ENCODE results near the gene MXD1. TPM values are rescaled to one million over a fixed set of nuclear protein-coding genes. Genes with fewer than 3 reads are reported as not detected.

MXD1 gene
- total and polyA plus RNA-seq, 9 of the 15 experiments (the other 6 are each of a cell fraction or from before 2014, with no cell fraction given): 6.7 to 35.9 (median 11.0) TPM

DNA sequence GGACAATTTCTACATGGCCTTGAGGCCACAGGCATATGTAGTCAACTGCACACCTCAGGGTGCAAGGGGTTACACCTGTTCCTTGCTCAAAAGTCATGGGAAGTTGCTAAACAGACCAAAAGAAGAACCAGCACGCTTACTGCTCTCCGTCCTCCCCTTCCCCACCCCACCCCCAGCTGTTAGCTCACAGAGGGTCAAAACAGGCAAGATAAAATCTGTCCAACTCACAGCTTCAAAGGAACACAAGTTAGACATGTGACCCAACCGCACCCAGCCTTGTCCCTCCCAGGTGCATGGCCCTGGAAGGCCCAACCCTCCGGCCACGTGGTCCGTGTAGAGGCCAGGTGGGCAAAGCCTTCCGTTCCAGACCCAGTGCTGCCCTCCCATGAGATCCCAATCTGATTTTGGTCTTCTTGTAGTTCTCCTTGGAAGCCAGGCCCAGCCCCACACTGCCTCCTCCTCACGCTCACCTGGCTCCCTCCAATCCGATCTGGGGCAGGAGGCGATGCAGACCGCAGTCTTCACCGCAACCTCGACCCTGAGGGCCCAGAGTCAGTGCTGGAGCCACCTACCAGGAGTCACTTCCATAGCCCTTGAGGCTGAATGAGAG is 61.0 kb downstream of the MXD1 start (continued):
- TF ChIP-seq, protein P1, sequence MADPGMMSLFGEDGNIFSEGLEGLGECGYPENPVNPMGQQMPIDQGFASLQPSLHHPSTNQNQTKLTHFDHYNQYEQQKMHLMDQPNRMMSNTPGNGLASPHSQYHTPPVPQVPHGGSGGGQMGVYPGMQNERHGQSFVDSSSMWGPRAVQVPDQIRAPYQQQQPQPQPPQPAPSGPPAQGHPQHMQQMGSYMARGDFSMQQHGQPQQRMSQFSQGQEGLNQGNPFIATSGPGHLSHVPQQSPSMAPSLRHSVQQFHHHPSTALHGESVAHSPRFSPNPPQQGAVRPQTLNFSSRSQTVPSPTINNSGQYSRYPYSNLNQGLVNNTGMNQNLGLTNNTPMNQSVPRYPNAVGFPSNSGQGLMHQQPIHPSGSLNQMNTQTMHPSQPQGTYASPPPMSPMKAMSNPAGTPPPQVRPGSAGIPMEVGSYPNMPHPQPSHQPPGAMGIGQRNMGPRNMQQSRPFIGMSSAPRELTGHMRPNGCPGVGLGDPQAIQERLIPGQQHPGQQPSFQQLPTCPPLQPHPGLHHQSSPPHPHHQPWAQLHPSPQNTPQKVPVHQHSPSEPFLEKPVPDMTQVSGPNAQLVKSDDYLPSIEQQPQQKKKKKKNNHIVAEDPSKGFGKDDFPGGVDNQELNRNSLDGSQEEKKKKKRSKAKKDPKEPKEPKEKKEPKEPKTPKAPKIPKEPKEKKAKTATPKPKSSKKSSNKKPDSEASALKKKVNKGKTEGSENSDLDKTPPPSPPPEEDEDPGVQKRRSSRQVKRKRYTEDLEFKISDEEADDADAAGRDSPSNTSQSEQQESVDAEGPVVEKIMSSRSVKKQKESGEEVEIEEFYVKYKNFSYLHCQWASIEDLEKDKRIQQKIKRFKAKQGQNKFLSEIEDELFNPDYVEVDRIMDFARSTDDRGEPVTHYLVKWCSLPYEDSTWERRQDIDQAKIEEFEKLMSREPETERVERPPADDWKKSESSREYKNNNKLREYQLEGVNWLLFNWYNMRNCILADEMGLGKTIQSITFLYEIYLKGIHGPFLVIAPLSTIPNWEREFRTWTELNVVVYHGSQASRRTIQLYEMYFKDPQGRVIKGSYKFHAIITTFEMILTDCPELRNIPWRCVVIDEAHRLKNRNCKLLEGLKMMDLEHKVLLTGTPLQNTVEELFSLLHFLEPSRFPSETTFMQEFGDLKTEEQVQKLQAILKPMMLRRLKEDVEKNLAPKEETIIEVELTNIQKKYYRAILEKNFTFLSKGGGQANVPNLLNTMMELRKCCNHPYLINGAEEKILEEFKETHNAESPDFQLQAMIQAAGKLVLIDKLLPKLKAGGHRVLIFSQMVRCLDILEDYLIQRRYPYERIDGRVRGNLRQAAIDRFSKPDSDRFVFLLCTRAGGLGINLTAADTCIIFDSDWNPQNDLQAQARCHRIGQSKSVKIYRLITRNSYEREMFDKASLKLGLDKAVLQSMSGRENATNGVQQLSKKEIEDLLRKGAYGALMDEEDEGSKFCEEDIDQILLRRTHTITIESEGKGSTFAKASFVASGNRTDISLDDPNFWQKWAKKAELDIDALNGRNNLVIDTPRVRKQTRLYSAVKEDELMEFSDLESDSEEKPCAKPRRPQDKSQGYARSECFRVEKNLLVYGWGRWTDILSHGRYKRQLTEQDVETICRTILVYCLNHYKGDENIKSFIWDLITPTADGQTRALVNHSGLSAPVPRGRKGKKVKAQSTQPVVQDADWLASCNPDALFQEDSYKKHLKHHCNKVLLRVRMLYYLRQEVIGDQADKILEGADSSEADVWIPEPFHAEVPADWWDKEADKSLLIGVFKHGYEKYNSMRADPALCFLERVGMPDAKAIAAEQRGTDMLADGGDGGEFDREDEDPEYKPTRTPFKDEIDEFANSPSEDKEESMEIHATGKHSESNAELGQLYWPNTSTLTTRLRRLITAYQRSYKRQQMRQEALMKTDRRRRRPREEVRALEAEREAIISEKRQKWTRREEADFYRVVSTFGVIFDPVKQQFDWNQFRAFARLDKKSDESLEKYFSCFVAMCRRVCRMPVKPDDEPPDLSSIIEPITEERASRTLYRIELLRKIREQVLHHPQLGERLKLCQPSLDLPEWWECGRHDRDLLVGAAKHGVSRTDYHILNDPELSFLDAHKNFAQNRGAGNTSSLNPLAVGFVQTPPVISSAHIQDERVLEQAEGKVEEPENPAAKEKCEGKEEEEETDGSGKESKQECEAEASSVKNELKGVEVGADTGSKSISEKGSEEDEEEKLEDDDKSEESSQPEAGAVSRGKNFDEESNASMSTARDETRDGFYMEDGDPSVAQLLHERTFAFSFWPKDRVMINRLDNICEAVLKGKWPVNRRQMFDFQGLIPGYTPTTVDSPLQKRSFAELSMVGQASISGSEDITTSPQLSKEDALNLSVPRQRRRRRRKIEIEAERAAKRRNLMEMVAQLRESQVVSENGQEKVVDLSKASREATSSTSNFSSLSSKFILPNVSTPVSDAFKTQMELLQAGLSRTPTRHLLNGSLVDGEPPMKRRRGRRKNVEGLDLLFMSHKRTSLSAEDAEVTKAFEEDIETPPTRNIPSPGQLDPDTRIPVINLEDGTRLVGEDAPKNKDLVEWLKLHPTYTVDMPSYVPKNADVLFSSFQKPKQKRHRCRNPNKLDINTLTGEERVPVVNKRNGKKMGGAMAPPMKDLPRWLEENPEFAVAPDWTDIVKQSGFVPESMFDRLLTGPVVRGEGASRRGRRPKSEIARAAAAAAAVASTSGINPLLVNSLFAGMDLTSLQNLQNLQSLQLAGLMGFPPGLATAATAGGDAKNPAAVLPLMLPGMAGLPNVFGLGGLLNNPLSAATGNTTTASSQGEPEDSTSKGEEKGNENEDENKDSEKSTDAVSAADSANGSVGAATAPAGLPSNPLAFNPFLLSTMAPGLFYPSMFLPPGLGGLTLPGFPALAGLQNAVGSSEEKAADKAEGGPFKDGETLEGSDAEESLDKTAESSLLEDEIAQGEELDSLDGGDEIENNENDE (IDR thresholded peaks at IDR 0.05; ENCODE audit: low read depth, low read length): no peak
- TF ChIP-seq GATAD2B (IDR thresholded peaks at IDR 0.05; ENCODE audit: borderline replicate concordance) (0 out of 2 replicates have a peak, but pooled peaks have one; percentile 22), HDAC1 (IDR thresholded peaks at IDR 0.05) (peak in 1 of 2 experiments; percentile 62; a peak in 1 of 4 replicates), GATAD2A (IDR thresholded peaks at IDR 0.05) (0 out of 2 replicates have a peak, but pooled peaks have one; percentile 76), POLR2AphosphoS5 (IDR thresholded peaks at IDR 0.05; ENCODE audit: control insufficient read depth, insufficient read depth, low read depth, low read length) (0 out of 2 replicates have a peak, but pooled peaks have one; percentile 28), CBFA2T2 (conservative IDR thresholded peaks at IDR 0.05) (peak; percentile 68), CEBPB (tag; IDR thresholded peaks at IDR 0.05) (peak; percentile 56; the same call in 1 of the 2 replicates), E2F3 (CRISPR knock-in tag; IDR thresholded peaks at IDR 0.05) (peak; percentile 78), HMG20A (CRISPR knock-in tag; conservative IDR thresholded peaks at IDR 0.05) (no peak), DIDO1 (tag; IDR thresholded peaks at IDR 0.05; ENCODE audit: low read depth) (no peak)
- TF ChIP-seq, protein P2, sequence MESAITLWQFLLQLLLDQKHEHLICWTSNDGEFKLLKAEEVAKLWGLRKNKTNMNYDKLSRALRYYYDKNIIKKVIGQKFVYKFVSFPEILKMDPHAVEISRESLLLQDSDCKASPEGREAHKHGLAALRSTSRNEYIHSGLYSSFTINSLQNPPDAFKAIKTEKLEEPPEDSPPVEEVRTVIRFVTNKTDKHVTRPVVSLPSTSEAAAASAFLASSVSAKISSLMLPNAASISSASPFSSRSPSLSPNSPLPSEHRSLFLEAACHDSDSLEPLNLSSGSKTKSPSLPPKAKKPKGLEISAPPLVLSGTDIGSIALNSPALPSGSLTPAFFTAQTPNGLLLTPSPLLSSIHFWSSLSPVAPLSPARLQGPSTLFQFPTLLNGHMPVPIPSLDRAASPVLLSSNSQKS (CRISPR knock-in tag; IDR thresholded peaks at IDR 0.05): peak; percentile 8; the same call in 1 of the 2 replicates
- TF ChIP-seq, protein P3, sequence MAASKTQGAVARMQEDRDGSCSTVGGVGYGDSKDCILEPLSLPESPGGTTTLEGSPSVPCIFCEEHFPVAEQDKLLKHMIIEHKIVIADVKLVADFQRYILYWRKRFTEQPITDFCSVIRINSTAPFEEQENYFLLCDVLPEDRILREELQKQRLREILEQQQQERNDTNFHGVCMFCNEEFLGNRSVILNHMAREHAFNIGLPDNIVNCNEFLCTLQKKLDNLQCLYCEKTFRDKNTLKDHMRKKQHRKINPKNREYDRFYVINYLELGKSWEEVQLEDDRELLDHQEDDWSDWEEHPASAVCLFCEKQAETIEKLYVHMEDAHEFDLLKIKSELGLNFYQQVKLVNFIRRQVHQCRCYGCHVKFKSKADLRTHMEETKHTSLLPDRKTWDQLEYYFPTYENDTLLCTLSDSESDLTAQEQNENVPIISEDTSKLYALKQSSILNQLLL (CRISPR knock-in tag; IDR thresholded peaks at IDR 0.05; ENCODE audit: borderline replicate concordance): no peak
- TF ChIP-seq, protein P4, sequence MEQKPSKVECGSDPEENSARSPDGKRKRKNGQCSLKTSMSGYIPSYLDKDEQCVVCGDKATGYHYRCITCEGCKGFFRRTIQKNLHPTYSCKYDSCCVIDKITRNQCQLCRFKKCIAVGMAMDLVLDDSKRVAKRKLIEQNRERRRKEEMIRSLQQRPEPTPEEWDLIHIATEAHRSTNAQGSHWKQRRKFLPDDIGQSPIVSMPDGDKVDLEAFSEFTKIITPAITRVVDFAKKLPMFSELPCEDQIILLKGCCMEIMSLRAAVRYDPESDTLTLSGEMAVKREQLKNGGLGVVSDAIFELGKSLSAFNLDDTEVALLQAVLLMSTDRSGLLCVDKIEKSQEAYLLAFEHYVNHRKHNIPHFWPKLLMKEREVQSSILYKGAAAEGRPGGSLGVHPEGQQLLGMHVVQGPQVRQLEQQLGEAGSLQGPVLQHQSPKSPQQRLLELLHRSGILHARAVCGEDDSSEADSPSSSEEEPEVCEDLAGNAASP (IDR thresholded peaks at IDR 0.05): no peak

Data from K562 (cell line).